ENCODE data around the gene RAMP3.

RAMP3 gene

DNA sequence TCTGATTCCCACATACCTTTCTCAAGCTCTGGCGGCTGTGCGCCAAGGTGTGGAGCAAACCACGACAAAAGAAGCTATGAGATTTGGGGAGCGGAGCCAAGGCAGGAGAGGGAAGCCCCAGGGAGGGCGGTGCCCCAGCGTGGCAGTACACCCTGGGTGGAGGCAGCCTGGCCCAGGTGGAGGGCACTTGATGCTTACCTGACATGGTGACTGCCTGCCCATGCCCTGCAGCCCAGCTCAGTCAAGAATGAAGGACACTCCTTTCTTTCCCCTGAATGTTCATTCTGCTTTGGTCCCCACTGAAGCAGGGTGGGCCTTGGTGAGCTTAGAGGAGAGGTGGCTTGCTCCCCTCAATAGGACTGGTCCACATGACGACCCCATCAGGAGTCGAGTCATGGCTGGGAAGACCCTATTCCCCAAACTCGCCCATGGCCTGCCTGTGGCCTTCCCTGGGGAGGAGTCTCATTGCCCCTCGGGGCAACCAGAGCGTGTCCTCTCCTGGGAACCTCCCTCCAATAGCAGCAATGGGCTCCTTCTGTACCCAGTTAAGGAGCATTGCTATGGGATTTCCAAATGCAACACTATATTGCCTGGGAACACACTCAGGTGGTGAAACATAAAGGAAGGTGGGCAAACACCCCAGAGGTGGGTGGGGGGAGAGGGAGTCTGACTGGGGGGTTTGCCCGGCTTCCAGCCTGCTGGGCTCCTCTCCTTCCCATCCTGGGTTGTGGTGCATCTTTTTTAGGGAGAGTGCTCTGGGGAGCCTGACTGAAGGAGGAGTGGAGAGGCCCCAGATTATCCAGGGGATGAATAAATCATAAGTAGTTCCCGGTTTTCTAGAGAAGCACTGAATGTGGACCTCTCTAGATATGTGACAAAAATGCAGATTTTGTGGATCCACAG lies 22.7 kb downstream of the RAMP3 start:
- no peak for DNase-seq (ENCODE audit: low spot score)

GRCh38 chr7:45181286-45181960 lies 23.8 kb downstream of the RAMP3 start:
- DNase-seq (ENCODE audit: low spot score), result no peak

DNA sequence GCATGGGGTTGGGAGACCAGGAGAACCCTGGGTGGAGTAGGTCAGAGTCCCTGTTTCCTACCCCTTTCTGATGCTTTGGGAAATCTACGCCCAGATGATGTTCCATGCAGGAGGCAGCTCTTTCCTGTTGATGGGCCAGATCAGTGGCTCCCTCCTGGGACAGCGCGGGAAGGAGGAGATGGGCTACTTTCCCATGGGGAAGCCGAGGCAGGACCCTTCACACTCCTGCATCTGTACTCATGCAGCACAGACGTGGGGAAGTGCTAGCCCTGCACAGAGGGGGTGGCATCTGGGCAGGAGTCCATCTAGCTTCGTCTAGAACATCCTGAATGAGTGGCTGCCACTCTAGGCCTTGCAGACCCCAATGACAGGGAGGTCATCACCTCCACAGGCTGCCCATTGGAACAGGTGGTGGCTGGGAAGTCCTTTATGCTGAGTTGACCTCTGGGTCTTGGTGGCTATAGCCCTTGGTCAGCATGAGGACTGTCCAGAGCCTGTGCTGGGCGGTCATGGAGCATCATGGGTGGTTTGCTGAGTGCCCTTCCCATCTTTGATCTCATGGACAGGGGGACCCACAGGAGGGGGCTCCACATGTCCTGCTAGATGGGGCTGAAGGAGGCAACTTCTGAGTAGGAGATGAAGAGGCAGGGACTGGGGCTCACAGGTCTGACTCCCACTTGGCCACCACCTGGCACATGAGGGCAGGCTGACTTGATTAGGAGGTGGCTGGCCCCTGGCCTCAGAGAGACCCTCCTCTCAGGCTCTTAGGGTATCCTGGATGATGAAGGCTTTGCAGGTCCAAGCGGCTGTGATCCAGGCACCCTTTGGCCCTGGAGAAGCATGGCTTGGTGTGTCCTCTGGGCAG lies 24.6 kb downstream of the RAMP3 start:
- no peak for DNase-seq (ENCODE audit: low spot score)

DNA sequence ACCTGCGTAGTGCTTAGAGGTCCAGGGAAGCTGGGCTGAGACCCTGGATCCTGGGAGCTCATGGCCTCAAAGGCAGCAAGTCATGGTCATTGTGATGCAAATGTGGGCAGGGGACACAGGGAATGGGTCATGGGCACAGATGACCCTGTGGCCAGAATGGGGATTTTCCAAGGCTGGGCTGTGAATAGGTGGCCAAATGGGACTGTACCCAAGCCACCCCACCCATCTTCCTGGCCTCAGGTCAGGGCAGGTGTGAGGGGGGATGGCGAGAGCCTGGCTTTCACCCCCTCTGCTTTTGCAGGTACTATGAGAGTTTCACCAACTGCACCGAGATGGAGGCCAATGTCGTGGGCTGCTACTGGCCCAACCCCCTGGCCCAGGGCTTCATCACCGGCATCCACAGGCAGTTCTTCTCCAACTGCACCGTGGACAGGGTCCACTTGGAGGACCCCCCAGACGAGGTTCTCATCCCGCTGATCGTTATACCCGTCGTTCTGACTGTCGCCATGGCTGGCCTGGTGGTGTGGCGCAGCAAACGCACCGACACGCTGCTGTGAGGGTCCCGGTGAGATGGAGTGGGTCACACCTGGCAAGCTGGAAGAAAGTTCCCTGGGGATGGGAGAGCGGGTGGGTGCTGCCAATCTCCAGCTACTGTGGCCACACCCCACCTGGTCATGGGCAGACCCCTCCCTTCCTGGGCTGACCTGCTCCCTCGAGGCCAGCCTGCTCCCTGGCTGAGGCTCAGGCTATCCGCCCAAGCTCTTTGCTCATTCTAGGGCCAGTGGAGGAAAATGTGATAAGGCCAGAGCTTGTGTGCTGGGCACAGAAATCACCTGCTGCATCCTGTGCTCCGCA lies 25.5 kb downstream of the RAMP3 start:
- no peak for DNase-seq (ENCODE audit: low spot score)

- DNase-seq (ENCODE audit: low spot score), result no peak
Measured at GRCh38 chr7:45183711-45184210, 26.2 kb downstream of the RAMP3 start.

GRCh38 chr7:45184326-45185027 lies 26.9 kb downstream of the RAMP3 start:
- no peak for DNase-seq (ENCODE audit: low spot score)

GRCh38 chr7:45185028-45185863 lies 27.7 kb downstream of the RAMP3 start:
- no peak for DNase-seq (ENCODE audit: low spot score)

DNA sequence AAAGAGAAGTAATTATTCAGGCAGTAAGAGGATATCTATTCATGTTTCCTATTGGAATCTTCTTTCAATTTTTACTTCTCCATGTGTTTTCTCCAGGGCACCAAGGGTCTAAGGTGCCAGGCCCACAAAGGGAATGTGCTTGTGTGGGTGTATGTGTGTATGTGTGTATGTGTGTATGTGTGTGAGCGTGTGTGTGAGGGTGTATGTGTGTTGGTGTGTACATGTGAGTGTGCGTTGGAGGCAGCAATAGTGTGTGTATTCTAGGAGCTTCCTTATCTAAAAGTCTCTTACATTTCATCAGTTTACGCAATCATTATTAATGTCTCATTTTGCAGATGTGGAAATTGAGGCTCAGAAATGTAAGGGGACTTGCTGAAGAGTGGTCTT lies 28.3 kb downstream of the RAMP3 start:
- no peak for DNase-seq (ENCODE audit: low spot score)

- DNase-seq (ENCODE audit: low spot score), result no peak
Measured at GRCh38 chr7:45186261-45186813, 28.7 kb downstream of the RAMP3 start.

DNA sequence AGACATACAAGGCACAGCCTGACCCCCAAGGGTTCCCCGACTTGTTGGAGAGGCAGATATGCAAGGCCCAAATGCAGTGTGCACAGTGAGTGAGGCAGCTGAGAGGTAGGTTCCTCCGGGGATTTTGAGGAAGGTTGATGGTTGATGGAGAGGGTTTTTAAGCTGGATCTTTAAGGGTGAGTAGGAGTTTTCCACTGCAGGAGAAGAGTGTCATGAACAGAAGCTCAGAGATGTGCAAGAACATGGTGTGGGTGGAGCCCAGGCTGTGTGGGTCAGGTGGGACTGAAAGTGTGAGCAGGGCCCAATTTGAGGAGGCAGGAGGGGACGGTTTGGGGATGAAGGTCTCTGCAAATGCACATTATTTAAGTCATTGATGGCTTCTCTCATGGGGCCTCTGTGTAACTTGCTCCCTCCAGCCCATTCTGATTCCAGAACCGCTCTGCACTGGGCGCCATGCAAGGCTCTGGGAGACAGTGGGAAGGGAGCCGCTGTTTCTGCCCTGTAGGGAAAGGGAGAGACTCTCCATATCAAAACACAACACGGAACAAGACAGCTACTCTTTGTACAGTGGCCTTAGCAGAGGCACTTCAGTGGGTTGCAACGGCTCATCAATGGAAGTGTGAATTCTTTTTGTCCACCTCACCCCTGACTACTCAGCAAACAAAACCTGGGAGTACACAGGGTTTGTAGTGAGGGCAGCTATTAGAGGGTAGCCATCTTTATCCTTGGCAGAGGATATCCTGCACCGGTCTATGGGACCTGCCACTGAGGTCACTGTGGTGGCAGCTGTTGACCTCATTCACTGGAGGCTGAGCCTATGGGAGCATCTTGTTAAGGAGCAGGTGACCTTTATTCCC lies 29.7 kb downstream of the RAMP3 start:
- no peak for DNase-seq (ENCODE audit: low spot score)

- DNase-seq (ENCODE audit: low spot score), result no peak
Measured at GRCh38 chr7:45187946-45188411, 30.4 kb downstream of the RAMP3 start.

DNA sequence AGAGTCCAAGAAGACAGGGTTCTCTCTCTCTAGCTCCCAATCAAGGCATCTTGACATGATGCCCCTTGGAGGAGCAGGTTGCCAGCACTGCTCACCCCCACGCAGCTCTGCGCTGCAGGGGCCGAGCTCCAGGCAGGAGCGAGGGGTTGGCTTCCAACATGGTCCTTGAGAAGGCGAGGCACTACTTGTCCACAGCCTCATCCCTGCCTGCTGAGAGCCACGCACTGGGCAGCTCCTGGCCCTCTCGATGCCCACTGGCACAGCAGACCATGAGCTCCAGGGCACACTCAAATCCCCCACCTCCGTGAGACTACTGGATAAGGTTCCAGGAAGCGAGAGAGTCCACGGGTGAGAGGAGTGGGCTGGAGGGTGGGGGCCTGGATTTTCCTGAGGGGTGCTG lies 31.1 kb downstream of the RAMP3 start:
- DNase-seq (ENCODE audit: low spot score), result no peak

- DNase-seq (ENCODE audit: low spot score), result no peak
Measured at GRCh38 chr7:45189151-45189970, 31.8 kb downstream of the RAMP3 start.

DNA sequence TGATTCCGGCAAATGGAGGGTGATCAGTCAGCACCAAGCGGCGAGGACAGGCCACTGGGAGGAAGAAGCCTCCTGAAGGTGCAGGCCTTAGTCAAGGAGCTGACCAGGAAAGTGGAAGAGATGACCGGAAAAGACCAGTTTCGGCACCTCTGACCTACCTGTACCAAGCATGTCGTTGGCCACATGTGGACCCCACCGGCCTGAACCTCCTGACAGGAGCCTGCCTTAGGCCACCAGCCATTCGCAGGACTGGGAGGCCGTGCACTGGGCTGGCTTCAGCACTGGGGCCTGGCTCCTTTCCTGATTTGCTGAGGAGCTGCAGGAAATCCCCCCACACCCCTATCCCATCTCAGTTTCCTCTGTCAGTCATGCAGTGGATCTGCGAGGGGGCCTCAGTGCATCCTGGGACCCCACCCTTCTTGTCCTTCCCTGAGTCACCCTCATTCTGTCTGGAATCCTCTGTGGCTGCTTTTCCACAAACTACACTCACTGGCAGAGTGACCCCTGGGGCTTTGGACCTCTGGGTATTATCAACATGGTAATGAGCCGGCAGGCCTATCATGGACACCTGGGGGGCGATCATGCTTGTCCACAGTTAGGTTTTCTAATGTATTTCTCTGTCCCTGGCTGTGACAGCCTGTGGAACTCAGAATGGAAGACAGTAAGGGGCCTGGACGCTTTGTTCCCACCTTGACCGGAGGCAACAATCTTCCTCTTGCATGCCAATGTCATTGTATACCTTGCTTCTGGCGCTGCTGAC lies 33.0 kb downstream of the RAMP3 start:
- no peak for DNase-seq (ENCODE audit: low spot score)

DNA sequence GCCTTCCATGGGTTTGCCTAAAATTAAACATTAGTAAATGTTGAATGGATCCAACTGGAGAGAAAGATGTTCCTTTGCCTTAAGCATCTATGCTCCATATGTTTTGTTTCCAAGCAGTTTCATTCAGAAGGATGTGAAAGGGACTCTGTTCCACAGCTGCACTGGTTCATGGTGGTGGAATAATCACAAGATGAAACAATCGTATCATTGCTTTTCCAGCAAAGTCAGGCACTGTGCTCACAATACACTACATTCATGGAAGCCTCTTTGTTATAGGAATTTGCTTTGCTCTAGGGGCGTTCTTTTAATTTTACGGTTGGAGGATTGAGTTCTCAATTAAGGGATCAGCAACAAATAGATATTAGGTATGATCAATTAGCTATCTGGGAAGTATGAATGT lies 33.8 kb downstream of the RAMP3 start:
- no peak for DNase-seq (ENCODE audit: low spot score)

DNA sequence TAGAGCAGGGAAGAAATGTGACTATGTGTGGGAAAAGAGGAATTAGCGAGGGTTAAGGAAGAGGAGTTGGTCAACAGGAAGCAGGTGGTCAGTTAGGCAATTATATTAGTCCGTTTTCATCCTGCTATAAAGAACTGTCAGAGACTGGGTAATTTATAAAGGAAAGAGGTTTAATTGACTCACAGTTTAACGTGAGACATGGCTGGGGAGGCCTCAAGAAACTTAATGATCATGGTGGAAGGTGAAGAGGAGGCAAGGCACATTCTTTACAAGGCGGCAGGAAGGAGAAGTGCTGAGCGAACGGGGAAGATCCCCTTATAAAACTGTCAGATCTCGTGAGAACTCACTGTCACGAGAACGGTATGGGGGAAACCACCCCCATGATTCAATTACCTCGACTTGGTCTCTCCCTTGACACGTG lies 35.0 kb downstream of the RAMP3 start:
- DNase-seq (ENCODE audit: low spot score), result no peak

DNA sequence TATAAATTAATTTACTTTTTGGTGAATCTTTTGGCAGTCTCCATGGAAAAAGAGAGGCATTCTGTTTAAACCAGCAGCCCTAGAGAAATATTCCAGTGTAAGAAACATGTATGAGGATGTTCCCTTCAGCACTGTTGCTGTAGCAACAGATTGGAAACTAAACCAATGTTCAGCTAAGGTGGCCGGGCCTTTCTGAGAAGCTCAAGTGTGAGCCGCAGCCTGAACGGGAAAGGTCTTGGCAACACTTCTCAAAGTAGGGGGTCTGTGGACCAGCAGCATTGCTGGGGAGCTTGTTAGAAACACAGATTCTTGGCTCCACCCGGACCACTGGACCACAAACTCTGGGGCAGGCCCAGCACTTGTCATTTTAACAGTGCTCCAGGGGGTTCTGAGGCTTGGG lies 36.2 kb downstream of the RAMP3 start:
- DNase-seq (ENCODE audit: low spot score), result no peak
